ENCODE results near the gene DBX1. TPM values are rescaled to one million over a fixed set of nuclear protein-coding genes. Genes with fewer than 3 reads are reported as not detected.
A peak's percentile ranks its signal among the peaks of the same experiment; 100 is the strongest.

Gene DBX1
- total and polyA plus RNA-seq, 9 donors: 1.3 to 13.4 (median 8.8) TPM

GRCh38 chr11:20161923-20162744 lies 1.9 kb upstream of the DBX1 start:
- 2% methylated on average over 9 of the region's 24 CpGs for WGBS (ENCODE audit: insufficient coverage)
- peaks cover 78% of the 10 kb centered on the region for H3K27me3 ChIP-seq (ENCODE audit: control insufficient read depth, insufficient read depth, low read length)
- H3K27ac ChIP-seq (ENCODE audit: low read length): peak overlapping the region; percentile 80
- peak overlapping the region; percentile 38 for H3K4me3 ChIP-seq (ENCODE audit: low read length)
- H3K4me1 ChIP-seq (ENCODE audit: control insufficient read depth, insufficient read depth, low read length): peaks cover 21% of the 10 kb centered on the region
- peak; percentile 32 for DNase-seq
- H3K36me3 ChIP-seq (ENCODE audit: control insufficient read depth, insufficient read depth, low read length): no peaks in the 10 kb centered on the region
- H3K9me3 ChIP-seq (replicated peaks; ENCODE audit: control insufficient read depth, low read depth, low read length): no peaks in the 10 kb centered on the region

- WGBS (ENCODE audit: insufficient coverage): under 1% methylated on average over 20 of the region's 29 CpGs
- H3K27me3 ChIP-seq (ENCODE audit: control insufficient read depth, insufficient read depth, low read length): peaks cover 85% of the 10 kb centered on the region
These were observed 1.1 kb upstream of the DBX1 start for GRCh38 chr11:20161230-20161918.

GRCh38 chr11:20159466-20160381 lies 551 bp downstream of the DBX1 start:
- Histone ChIP-seq H3K27me3 (ENCODE audit: control insufficient read depth, insufficient read depth, low read length) (peaks cover 88% of the 10 kb centered on the region), H3K9me3 (replicated peaks; ENCODE audit: control insufficient read depth, low read depth, low read length) (no peaks in the 10 kb centered on the region), H3K4me1 (ENCODE audit: control insufficient read depth, insufficient read depth, low read length) (peaks cover 26% of the 10 kb centered on the region), H3K4me3 (ENCODE audit: low read length) (peak overlapping the region; percentile 42), H3K36me3 (ENCODE audit: control insufficient read depth, insufficient read depth, low read length) (no peaks in the 10 kb centered on the region), H3K27ac (ENCODE audit: low read length) (peak overlapping the region; percentile 49)
- 1% methylated on average over 50 of the region's 65 CpGs for WGBS (ENCODE audit: insufficient coverage)
- DNase-seq: no peak

More at GRCh38 chr11:20161230-20161918, 1.1 kb upstream of the DBX1 start:
- peak; percentile 51 for DNase-seq
- H3K27ac ChIP-seq (ENCODE audit: low read length): peak overlapping the region; percentile 80
- no peaks in the 10 kb centered on the region for H3K36me3 ChIP-seq (ENCODE audit: control insufficient read depth, insufficient read depth, low read length)
- peak overlapping the region; percentile 38 for H3K4me3 ChIP-seq (ENCODE audit: low read length)
- peaks cover 29% of the 10 kb centered on the region for H3K4me1 ChIP-seq (ENCODE audit: control insufficient read depth, insufficient read depth, low read length)
- no peaks in the 10 kb centered on the region for H3K9me3 ChIP-seq (replicated peaks; ENCODE audit: control insufficient read depth, low read depth, low read length)

- Histone ChIP-seq H3K36me3 (ENCODE audit: control insufficient read depth, insufficient read depth, low read length) (no peaks in the 10 kb centered on the region), H3K27me3 (ENCODE audit: control insufficient read depth, insufficient read depth, low read length) (peaks cover 86% of the 10 kb centered on the region), H3K4me3 (ENCODE audit: low read length) (peak overlapping the region; percentile 42), H3K27ac (ENCODE audit: low read length) (peak overlapping the region; percentile 57), H3K9me3 (replicated peaks; ENCODE audit: control insufficient read depth, low read depth, low read length) (no peaks in the 10 kb centered on the region), H3K4me1 (ENCODE audit: control insufficient read depth, insufficient read depth, low read length) (peaks cover 24% of the 10 kb centered on the region)
- peak; percentile 88 for DNase-seq
- 3% methylated on average over 32 of the region's 33 CpGs for WGBS (ENCODE audit: insufficient coverage)
These were observed 1.5 kb downstream of the DBX1 start for GRCh38 chr11:20158597-20159257.

DNA sequence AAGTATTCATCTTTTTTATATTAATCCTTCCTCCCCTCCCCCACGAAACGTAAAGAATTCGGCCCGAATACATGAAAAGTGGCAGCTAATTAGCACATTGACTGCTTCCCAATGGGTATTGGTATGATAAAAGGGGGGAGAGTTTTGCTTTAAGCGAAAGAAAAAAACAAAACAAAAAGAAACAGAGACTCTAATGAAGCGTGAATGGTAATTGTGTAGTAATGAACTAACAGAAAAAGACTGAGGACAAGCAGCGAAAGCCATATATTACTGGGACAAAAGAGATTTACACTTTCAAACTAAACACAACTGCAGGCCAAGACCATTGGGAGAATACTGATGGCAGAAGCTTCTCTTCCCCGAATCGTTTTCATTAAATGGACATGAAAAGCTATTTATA lies 2.5 kb downstream of the DBX1 start:
- WGBS (ENCODE audit: insufficient coverage): no CpG with 5 or more reads among the region's 9 CpGs
- Histone ChIP-seq H3K27ac (ENCODE audit: low read length) (no peak overlapping the region), H3K27me3 (ENCODE audit: control insufficient read depth, insufficient read depth, low read length) (peaks cover 77% of the 10 kb centered on the region), H3K4me1 (ENCODE audit: control insufficient read depth, insufficient read depth, low read length) (peaks cover 21% of the 10 kb centered on the region), H3K9me3 (replicated peaks; ENCODE audit: control insufficient read depth, low read depth, low read length) (no peaks in the 10 kb centered on the region), H3K36me3 (ENCODE audit: control insufficient read depth, insufficient read depth, low read length) (no peaks in the 10 kb centered on the region), H3K4me3 (ENCODE audit: low read length) (peak overlapping the region; percentile 32)
- DNase-seq: no peak

DNA sequence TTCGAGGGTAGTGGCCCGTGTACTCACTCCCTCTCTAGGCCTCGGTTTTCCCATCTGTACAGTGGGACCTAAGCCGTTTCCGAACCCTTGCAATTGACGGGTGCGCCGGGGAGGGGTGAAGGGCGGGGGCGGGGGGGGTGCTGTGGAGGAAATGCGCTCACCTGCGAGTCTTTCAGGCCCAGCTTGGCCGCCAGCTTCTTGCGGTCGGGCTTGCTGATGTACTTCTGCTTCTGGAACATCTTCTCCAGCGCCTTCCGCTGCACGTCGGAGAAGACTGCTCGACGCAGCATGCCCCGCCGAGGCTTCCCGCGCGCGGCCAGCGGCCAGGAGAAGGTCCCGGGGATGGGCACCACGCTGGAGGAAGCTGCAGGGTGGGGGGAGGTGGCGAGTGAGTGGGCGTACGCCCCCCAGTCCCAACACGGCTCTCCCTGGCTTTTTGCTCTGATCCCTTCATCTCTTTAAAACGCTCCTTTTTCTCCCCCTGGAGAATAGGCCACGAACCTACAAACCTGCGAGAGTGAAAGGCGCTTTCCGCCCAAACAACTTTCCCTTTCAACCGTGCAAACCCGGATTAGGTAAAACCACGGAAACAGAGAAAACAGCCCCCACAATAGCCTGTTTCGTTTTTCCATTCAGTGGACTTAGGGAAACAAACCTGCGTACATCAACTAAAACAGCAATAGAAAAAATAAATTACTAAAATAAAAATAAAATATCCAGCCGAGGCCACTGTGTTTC lies 3.2 kb downstream of the DBX1 start:
- Histone ChIP-seq H3K4me1 (ENCODE audit: control insufficient read depth, insufficient read depth, low read length) (peaks cover 19% of the 10 kb centered on the region), H3K4me3 (ENCODE audit: low read length) (peak overlapping the region; percentile 32), H3K27ac (ENCODE audit: low read length) (no peak overlapping the region), H3K27me3 (ENCODE audit: control insufficient read depth, insufficient read depth, low read length) (peaks cover 70% of the 10 kb centered on the region), H3K9me3 (replicated peaks; ENCODE audit: control insufficient read depth, low read depth, low read length) (no peaks in the 10 kb centered on the region), H3K36me3 (ENCODE audit: control insufficient read depth, insufficient read depth, low read length) (no peaks in the 10 kb centered on the region)
- 2% methylated on average over 20 of the region's 45 CpGs for WGBS (ENCODE audit: insufficient coverage)
- DNase-seq: no peak

- 6% methylated on average over 32 of the region's 51 CpGs for WGBS (ENCODE audit: insufficient coverage)
- Histone ChIP-seq H3K4me1 (ENCODE audit: control insufficient read depth, insufficient read depth, low read length) (peaks cover 19% of the 10 kb centered on the region), H3K9me3 (replicated peaks; ENCODE audit: control insufficient read depth, low read depth, low read length) (no peaks in the 10 kb centered on the region), H3K36me3 (ENCODE audit: control insufficient read depth, insufficient read depth, low read length) (no peaks in the 10 kb centered on the region), H3K4me3 (ENCODE audit: low read length) (peak overlapping the region; percentile 32), H3K27me3 (ENCODE audit: control insufficient read depth, insufficient read depth, low read length) (peaks cover 64% of the 10 kb centered on the region), H3K27ac (ENCODE audit: low read length) (peak overlapping the region; percentile 13)
- DNase-seq: no peak
These were observed 3.9 kb downstream of the DBX1 start for GRCh38 chr11:20156280-20156875.

- DNase-seq: no peak
- peaks cover 14% of the 10 kb centered on the region for H3K4me1 ChIP-seq (ENCODE audit: control insufficient read depth, insufficient read depth, low read length)
- no peak overlapping the region for H3K4me3 ChIP-seq (ENCODE audit: low read length)
- no peaks in the 10 kb centered on the region for H3K9me3 ChIP-seq (replicated peaks; ENCODE audit: control insufficient read depth, low read depth, low read length)
- 3% methylated on average over 14 of the region's 19 CpGs for WGBS (ENCODE audit: insufficient coverage)
- H3K27ac ChIP-seq (ENCODE audit: low read length): no peak overlapping the region
- no peaks in the 10 kb centered on the region for H3K36me3 ChIP-seq (ENCODE audit: control insufficient read depth, insufficient read depth, low read length)
- H3K27me3 ChIP-seq (ENCODE audit: control insufficient read depth, insufficient read depth, low read length): peaks cover 58% of the 10 kb centered on the region
These were observed 4.5 kb downstream of the DBX1 start for GRCh38 chr11:20155683-20156279.

Data from muscle of leg (tissue), 11 donors.